Epithelial cell of proximal tubule (primary cell): ENCODE measurements around the gene PAPPA. TPM values are rescaled to one million over a fixed set of nuclear protein-coding genes. Genes with fewer than 3 reads are reported as not detected.

Experiments
- DNase-seq: peaks from one replicate; pipeline ENCODE4 v3.0.0-alpha.2; 2011; ENCODE audit warnings: low read depth
- H3K4me3 ChIP-seq: 2 replicates; pipeline ENCODE4 v1.5.1; 2011; ENCODE audit warnings: low read depth, mild to moderate bottlenecking, low read length
- total RNA-seq: library from RNA; depleted of rRNA; stranded (reverse); fragments of >200 nt; gene quantifications from 2 replicates; pipeline ENCODE4 v1.2.3, GENCODE V29; 2015
- TF ChIP-seq, protein P1 (sequence below): conservative IDR thresholded peaks from 2 replicates; pipeline ENCODE4 v1.5.1; 2012; ENCODE audit warnings: low read depth, mild to moderate bottlenecking, low read length

PAPPA gene
- total RNA-seq, 1 donor from 2014 or later: 2.5 TPM

DNA sequence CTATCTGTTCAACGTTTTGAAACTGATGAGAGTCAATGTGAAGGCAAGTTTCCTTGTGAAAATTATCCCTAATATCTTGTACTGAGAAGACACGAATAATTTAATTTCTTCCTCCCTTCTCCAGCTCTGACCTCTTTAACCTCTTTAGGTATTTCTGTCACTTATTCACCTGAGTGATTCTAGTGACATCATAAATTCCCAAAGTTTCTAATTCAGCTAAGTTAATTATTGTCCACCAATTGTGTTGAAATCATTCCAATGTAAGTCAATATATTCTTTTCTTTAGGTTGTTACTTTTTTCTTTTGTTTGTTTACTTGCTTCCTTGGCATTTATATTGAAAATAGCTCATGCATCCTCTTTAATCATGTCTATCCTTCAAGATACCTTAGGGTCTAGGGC, 143.8 kb downstream of the PAPPA start:
- no peak for DNase-seq
- TF ChIP-seq, protein P1, sequence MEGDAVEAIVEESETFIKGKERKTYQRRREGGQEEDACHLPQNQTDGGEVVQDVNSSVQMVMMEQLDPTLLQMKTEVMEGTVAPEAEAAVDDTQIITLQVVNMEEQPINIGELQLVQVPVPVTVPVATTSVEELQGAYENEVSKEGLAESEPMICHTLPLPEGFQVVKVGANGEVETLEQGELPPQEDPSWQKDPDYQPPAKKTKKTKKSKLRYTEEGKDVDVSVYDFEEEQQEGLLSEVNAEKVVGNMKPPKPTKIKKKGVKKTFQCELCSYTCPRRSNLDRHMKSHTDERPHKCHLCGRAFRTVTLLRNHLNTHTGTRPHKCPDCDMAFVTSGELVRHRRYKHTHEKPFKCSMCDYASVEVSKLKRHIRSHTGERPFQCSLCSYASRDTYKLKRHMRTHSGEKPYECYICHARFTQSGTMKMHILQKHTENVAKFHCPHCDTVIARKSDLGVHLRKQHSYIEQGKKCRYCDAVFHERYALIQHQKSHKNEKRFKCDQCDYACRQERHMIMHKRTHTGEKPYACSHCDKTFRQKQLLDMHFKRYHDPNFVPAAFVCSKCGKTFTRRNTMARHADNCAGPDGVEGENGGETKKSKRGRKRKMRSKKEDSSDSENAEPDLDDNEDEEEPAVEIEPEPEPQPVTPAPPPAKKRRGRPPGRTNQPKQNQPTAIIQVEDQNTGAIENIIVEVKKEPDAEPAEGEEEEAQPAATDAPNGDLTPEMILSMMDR: no peak

DNA sequence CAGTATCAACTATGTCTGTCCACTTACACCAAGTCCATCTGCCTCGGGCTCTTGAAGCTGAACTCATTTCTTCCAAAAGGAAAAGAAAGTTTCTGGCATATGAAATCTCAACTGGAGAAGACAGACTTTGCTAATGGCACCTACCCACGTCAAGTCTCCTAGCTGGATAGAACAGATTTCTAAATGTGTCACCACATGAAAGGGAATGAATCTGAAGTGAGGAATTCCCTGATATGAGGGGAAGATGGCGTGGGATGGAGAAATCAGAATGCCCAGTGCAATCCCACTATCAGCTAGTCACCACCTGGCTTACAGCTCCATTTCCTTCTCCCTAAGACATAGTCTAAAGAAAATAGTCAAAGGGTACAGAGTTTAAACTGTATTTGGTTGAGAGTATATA, 144.7 kb downstream of the PAPPA start:
- no peak overlapping the region for H3K4me3 ChIP-seq
- no peak for DNase-seq
- TF ChIP-seq, protein P1: no peak

More for the DNA sequence above, 143.8 kb downstream of the PAPPA start:
- H3K4me3 ChIP-seq: no peak overlapping the region

DNA sequence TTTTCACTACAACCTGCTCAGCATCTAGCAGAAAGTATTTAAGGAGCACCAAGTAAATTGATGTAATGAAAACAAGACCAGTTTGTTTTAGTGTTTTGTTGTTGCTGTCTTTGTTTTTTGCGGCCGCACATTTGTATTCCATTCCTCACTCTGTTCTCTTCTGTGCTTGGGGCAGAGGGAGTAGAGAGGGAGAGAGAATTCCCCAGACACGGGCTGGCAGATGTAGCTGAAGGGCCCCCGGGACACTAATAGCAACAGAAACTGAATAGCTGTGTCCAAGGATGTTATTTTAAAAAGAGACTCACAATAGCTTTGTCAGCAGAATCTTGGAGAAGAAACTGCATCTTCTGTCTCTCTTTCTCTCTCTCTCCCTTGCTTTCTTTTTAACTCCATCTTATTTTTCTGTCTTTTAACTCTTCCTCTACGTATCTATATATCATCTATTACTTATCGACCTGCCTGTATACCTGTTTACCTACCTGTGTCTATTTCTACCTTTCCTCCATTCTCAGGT, 145.3 kb downstream of the PAPPA start:
- no peak overlapping the region for H3K4me3 ChIP-seq
- DNase-seq: no peak
- TF ChIP-seq, protein P1: no peak

DNA sequence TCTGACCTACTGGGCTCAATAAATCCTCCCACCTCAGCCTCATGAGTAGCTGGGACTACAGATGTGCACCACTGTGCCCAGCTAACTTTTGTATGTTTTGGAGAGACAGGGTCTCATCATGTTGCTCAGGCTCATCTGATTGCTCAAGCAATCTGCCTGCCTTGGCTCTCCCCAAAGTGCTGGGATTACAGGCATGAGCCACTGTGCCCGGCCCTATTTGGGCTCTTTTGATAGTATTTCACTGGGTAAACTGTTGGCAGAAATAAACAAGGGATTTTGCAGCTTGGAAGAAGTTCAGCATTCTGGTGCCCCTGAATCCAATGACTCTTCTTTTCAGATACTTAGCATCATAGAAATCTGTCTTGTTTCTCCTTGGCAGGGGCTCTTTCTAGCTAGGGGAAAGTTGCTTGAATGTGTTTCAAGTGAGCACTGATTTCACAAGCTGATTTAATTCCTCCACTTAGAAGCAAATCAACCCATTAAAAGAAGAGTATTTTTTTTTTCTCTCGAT, 146.8 kb downstream of the PAPPA start:
- no peak for DNase-seq
- TF ChIP-seq, protein P1: no peak
- H3K4me3 ChIP-seq: no peak overlapping the region

DNA sequence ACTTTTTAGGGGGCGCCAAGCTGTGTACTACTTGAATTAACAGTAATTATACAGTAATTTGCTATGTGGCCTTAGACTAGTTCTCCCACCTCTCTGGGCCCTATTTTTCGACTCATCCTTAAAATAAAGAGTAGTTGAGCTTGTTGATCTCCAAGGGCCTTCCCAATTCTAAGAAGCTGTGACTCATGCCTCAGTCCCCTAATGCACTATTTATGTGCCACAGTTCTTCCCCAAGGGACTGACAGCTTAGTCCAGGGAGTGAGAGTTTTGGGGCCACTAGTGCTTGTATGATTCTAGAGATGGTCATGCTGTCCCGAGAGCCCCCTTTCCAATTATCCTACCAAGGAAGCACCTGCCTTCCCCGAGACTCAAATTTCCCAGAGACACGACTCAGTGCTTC, 149.7 kb downstream of the PAPPA start:
- no peak overlapping the region for H3K4me3 ChIP-seq
- DNase-seq: no peak
- TF ChIP-seq, protein P1: no peak

DNA sequence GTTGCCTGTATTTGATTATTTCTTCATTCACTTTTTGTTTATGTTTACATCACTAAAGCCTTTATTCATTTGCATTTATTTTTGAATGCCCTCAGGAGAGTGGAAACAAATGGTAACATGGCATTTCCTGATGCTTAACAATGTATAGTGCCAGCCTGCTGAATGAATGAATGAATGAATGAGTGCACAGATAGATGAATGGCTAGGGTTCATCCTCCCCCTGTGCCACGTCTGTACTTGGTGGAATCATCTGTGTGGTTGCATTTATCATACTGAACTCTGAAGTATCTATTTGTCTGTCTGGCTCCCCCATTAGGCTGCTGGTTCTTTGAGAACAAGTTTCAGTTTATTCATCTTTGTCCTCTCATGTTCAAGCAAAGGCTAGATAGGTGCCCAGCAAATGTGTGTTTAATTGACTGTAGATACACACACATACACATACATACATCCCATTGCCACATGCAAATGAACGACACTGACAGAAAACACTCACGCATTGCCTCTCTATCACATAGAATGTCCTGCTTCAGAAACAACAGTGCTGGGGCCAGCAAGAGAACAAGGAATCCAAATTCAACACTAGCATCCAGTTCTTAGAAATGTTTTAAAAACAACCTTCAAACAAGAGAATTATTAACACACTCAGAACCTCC, 150.4 kb downstream of the PAPPA start:
- H3K4me3 ChIP-seq: no peak overlapping the region
- no peak for DNase-seq
- TF ChIP-seq, protein P1: no peak

DNA sequence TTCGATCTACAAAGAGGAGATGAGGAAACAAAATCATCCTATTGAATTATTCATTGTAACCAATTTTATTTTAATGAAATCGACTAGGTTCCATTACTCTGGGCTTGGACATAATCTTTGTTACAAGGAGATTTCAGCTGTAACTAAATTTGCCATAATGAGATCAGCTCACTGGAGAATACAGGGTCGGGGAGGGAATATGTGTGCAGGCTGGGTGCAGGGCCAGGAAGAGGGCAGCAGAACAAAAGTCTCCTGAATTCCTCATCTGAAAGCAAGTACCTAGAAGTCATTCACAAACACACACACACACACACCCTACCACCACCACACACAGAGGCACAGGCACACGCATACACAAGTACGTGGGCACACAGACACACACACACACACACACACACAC, 151.2 kb downstream of the PAPPA start:
- no peak for DNase-seq
- TF ChIP-seq, protein P1: no peak
- no peak overlapping the region for H3K4me3 ChIP-seq
